DMS153 treated with DMSO at 0.1 percent for 48 hours (cell line): Measurements from ENCODE around the gene INPP5A.

Source experiments
- DNase-seq: peaks from one replicate; lab custom pipeline; 2025; ENCODE audit not compliant: unreplicated experiment; lab: John Stamatoyannopoulos, UW

The INPP5A gene

GRCh38 chr10:132642732-132643008, 105.1 kb downstream of the INPP5A start:
- DNase-seq, result no peak

GRCh38 chr10:132643709-132644526, 106.3 kb downstream of the INPP5A start:
- DNase-seq, result no peak

DNA sequence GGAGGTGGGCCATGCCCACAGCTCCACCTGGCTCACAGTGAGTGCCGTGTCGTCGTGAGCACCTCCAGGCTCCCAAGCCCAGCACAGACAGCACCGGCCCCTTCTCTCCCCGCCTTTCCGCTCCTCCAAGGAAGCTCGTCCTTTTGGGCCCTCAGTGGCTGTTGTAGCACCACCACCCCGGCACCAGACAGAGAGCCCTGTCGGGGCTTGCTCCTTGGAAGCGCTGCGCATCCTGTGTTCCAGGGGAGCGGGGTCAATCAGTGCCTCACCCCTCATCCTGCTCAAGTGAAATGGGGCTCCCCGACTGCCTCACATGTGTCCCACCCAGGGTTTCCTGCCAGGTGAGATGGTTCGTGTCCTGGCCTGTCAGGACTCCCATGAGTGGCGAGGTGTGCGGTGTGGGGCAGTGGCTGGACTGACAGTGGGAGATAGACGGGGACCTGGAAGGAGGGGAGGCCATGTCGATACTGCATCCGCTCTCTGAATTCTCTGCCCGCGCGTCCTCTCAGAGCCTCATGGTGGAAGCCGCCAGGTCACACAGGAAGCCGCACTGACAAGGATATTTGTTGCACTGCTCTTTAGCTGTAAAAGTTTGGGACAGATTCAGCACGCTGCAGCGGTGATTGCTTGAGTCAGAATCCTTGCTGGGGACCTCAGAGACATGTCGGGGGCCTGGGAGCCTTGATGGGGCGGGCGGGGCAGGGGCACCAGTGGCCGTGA, 107.1 kb downstream of the INPP5A start:
- DNase-seq, result no peak

DNA sequence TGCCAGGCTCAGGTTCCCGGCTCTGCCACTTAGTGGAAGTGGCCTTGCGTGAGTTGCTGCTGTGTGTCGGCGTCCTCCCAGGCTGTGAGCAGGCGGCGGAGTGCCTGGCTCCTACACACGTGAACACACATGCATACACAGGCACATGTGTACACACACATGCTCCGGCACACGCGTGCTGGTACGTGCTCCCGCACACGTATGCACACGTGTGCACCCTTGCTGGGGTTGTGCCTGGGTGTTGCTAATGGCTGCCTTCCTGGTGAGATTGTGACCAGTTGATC, 107.6 kb downstream of the INPP5A start:
- DNase-seq, result no peak

- DNase-seq, result no peak
These were observed 108.2 kb downstream of the INPP5A start for GRCh38 chr10:132645630-132646442.

DNA sequence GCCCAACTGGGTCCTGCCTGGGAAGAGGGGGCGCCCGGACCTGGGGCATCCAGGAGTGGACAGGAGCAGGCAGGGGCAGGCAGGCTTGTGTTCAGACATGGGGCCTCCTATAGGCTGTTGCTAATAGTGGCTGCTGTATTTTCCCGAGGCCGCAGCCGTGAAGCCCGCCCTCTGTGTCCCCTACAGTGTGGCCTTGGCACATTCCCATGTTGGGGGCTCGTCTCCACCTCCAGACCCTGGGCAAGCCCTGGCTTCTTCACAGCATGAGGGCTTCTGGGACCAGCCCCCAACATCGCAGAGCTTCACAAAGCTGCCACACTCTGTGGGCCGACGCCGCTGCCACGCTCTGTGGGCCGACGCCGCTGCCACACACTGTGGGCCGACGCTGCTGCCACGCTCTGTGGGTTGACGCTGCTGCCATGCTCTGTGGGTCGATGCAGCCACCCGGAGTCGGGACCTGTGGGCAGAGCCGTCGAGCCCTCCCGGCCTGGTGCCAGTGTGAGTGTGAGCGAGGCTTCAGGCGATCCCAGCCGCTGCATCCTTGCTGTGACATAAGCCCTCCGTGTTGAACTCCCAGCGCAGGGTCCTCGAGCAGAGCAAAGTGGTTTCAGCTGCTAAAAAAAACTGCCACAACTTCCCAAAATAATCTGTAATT, 109.0 kb downstream of the INPP5A start:
- no peak for DNase-seq

- DNase-seq, result no peak
These were observed 109.8 kb downstream of the INPP5A start for GRCh38 chr10:132647424-132647823.

GRCh38 chr10:132648072-132648850, 110.7 kb downstream of the INPP5A start:
- DNase-seq, result no peak

- no peak for DNase-seq
These were observed 111.4 kb downstream of the INPP5A start for GRCh38 chr10:132648851-132649528.

DNA sequence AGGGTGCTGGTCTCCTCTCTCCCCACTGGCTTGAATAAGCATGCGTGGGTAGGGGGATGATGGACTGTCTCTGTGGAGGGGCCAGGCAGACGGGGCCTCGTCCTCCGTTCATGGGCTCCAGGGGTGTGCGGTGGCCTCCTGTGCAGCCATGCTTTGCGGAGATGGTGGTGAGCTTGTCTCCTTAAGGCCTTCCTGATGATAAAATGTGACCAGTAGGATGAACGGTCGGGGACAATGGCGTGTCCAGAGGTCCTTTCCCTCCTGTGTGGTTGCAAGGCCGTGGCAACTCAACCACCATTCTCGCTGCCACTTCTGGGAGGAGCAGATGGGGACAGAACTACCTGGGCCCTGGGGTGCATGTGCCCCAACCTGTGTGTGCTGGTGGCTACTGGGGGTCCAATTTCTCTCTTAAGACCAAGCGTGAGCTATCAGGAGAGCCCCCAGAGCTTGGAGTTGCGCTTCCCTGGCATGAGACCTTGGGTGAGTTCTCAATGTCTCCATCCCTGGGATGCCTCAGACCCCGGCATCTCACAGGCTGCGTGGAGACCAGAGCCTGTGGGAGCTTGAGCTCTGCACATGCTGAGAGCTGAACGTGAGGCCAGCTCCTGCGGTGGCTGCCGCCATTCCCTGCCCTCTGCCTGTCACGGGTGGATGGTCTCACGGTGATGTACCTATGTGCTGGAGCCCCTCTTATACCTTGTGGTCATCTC, 112.2 kb downstream of the INPP5A start:
- DNase-seq, result no peak

DNA sequence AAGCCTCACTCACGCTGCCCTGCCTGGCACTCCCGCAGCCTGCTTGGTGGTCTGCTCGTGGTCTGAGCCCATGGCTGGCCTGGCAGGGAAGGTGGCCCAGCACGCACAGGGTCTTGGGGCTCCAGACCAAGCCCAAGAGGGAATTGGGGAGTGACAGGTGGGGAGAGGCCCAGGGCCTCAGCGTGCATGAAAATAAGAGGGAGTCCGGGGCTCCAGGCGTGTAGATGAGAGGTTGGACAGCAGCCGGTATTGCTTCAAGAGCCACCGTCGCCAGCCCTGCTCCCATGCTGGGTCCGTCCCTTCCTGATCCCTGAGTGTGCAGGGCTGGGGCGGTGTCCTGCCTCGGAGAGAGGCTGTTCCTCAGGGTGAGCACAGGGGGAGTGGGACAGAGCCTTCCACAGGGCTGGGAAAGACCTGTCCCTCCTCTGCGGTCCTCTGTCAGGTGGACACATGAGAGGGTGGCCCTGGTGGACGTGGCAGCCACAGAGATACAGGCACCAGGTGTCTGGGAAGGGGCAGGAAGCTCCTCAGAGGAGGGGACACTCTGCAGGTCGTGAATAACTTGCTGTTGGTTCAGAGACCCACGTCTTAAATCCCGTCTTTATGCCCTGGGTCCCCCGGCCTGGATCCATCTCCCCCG, 113.1 kb downstream of the INPP5A start:
- no peak for DNase-seq

- no peak for DNase-seq
These were observed 114.0 kb downstream of the INPP5A start for GRCh38 chr10:132651511-132652029.

DNA sequence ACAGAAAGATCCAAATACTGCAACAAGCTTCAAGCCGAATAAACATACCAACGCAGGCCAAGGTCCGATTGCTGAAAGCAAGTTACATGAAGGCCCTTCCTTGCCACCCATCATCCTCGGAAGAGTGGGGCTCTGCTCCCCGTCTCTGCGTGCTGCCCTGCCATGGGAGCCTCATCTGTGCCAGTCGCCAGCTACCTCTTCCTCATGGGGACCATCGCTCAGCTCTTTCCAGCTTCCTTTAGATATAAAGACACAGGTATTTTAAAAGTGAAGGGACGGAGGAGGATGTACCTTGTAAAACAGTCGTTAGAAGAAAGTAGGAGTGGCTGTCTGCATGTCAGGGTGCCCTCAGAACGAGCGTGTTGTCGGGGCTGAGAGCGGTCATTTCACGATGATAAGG, 114.9 kb downstream of the INPP5A start:
- no peak for DNase-seq

- no peak for DNase-seq
These were observed 115.5 kb downstream of the INPP5A start for GRCh38 chr10:132652936-132653590.

- no peak for DNase-seq
These were observed 116.1 kb downstream of the INPP5A start for GRCh38 chr10:132653721-132654120.

- DNase-seq, result no peak
These were observed 116.6 kb downstream of the INPP5A start for GRCh38 chr10:132654121-132654571.

- DNase-seq, result peak; percentile 39
These were observed 117.4 kb downstream of the INPP5A start for GRCh38 chr10:132654708-132655661.
